Gastroesophageal sphincter (tissue), 4 donors: ENCODE measurements around the gene NCKAP5. TPM values are rescaled to one million over a fixed set of nuclear protein-coding genes. Genes with fewer than 3 reads are reported as not detected.

Source experiments
- ATAC-seq: fragments of 150-250 bp; one replicate; pipeline ENCODE4 v1.9.1; 2016; ENCODE audit warnings: mild to moderate bottlenecking, moderate library complexity
- H3K27ac ChIP-seq, 4 donors: fragments of 200-600 bp; sonication (generic) in 3 of 4; 1 replicate in 3 of 4; 2 replicates in 1 of 4; pipeline ENCODE4 v1.5.1; 2016 to 2019
- H3K27me3 ChIP-seq: fragments of 200-600 bp; sonication (generic); one replicate; pipeline ENCODE4 v1.5.1; 2019
- H3K36me3 ChIP-seq, 2 donors: fragments of 200-600 bp; sonication (generic); one replicate each; pipeline ENCODE4 v1.5.1; 2019; ENCODE audit warnings: control low read depth in 1 of 2
- H3K4me1 ChIP-seq, 3 donors: fragments of 200-600 bp; sonication (generic); 1 replicate in 2 of 3; 2 replicates in 1 of 3; pipeline ENCODE4 v1.5.1; 2016 to 2019; ENCODE audit warnings: control low read depth in 2 of 3
- H3K4me3 ChIP-seq, 2 donors: fragments of 200-600 bp; sonication (generic); one replicate each; pipeline ENCODE4 v1.5.1; 2019; ENCODE audit warnings: mild to moderate bottlenecking in 1 of 2, moderate library complexity in 1 of 2
- H3K9me3 ChIP-seq, 3 donors: fragments of 200-600 bp; sonication (generic); one replicate each; pipeline ENCODE4 v1.5.1; 2017 to 2019; ENCODE audit warnings: control low read depth in 2 of 3
- CTCF ChIP-seq, 4 experiments: fragments of 200-600 bp in 2 of 4; fragments of 450-650 bp in 2 of 4; sonication (generic) in 1 of 4; IDR thresholded peaks; one replicate each; pipeline ENCODE4 v1.5.1; 2017 to 2019; ENCODE audit warnings: antibody characterized with exemption in 4 of 4, mild to moderate bottlenecking in 2 of 4, moderate library complexity in 2 of 4
- EP300 ChIP-seq: sonication (generic); formaldehyde crosslinking; IDR thresholded peaks from one replicate; pipeline ENCODE4 v1.6.1; 2017; ENCODE audit warnings: antibody characterized with exemption, mild to moderate bottlenecking
- POLR2A ChIP-seq, 2 donors: fragments of 450-650 bp; IDR thresholded peaks; one replicate each; pipeline ENCODE4 v1.6.1; 2017; ENCODE audit warnings: antibody characterized with exemption in 2 of 2, mild to moderate bottlenecking in 2 of 2, moderate library complexity in 1 of 2
- POLR2AphosphoS5 ChIP-seq: sonication (generic); formaldehyde crosslinking; IDR thresholded peaks from one replicate; pipeline ENCODE4 v1.6.1; 2017; ENCODE audit warnings: antibody characterized with exemption
- WGBS, 2 donors: methylation state at CpG; one replicate each; pipeline ENCODE4 v1.1.5; 2018; ENCODE audit warnings: low coverage in 1 of 2; 5-methylcytosine and 5-hydroxymethylcytosine counted together
- total RNA-seq, 4 donors: library from RNA; depleted of rRNA; stranded (reverse); fragments of >200 nt; gene quantifications; one replicate each; pipeline ENCODE4 v1.1.0, GENCODE V29; 2016

The NCKAP5 gene
- total RNA-seq, 4 donors from 2014 or later = 0.16 to 0.57 (median 0.33) TPM

- 92 to 100% methylated on average over 1 of the region's 1 CpG for WGBS, 2 donors
- H3K36me3 ChIP-seq = no peaks in the 10 kb centered on the region
- H3K4me1 ChIP-seq = no peaks in the 10 kb centered on the region
- H3K4me3 ChIP-seq = no peak overlapping the region
- no peak for ATAC-seq
- H3K27me3 ChIP-seq = no peaks in the 10 kb centered on the region
- H3K27ac ChIP-seq = no peak overlapping the region
- TF ChIP-seq CTCF (IDR thresholded peaks at IDR 0.05) (no peak), EP300 (no peak), POLR2A (IDR thresholded peaks at IDR 0.05) (no peak), POLR2AphosphoS5 (no peak)
- no peaks in the 10 kb centered on the region for H3K9me3 ChIP-seq
Measured at GRCh38 chr2:132766573-132766972, 801.7 kb downstream of the NCKAP5 start.

DNA sequence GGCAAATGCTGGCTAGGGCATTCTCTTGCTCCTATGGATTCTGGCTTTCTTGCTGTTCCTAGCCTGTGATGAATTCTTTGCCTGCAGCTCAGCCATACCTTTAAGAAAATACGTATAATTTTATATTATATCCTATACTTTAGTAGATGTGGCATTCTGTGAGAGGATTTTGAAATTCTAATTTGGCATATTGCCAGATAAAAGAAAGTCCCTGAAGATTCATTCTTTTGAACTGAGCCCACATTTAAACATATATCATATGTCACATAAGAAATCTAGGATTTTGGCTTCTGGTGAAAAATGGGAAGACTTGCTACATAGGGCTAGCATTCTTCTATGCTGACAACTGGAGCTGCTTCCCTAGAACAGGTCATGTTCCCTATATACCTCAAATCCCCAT is 806.8 kb downstream of the NCKAP5 start:
- WGBS, 2 donors = 43 to 92% methylated on average over 1 of the region's 1 CpG
- no peaks in the 10 kb centered on the region for H3K36me3 ChIP-seq
- no peak overlapping the region for H3K4me3 ChIP-seq
- no peak overlapping the region for H3K27ac ChIP-seq
- TF ChIP-seq POLR2AphosphoS5 (no peak), POLR2A (IDR thresholded peaks at IDR 0.05) (no peak), CTCF (IDR thresholded peaks at IDR 0.05) (no peak), EP300 (no peak)
- H3K27me3 ChIP-seq = no peaks in the 10 kb centered on the region
- H3K4me1 ChIP-seq = no peaks in the 10 kb centered on the region
- H3K9me3 ChIP-seq = peaks cover 0 to 21% (median 0%) of the 10 kb centered on the region in 3 donors
- no peak for ATAC-seq

GRCh38 chr2:132760971-132761370 is 807.3 kb downstream of the NCKAP5 start:
- Histone ChIP-seq H3K36me3 (no peaks in the 10 kb centered on the region), H3K4me1 (no peaks in the 10 kb centered on the region), H3K9me3 (peaks cover 0 to 21% (median 0%) of the 10 kb centered on the region in 3 donors), H3K27me3 (no peaks in the 10 kb centered on the region), H3K27ac (no peak overlapping the region), H3K4me3 (no peak overlapping the region)
- TF ChIP-seq POLR2A (IDR thresholded peaks at IDR 0.05) (no peak), EP300 (no peak), CTCF (IDR thresholded peaks at IDR 0.05) (no peak), POLR2AphosphoS5 (no peak)
- no peak for ATAC-seq
- 42 to 52% methylated on average over 3 to 4 of the region's 4 CpGs for WGBS, 2 donors

DNA sequence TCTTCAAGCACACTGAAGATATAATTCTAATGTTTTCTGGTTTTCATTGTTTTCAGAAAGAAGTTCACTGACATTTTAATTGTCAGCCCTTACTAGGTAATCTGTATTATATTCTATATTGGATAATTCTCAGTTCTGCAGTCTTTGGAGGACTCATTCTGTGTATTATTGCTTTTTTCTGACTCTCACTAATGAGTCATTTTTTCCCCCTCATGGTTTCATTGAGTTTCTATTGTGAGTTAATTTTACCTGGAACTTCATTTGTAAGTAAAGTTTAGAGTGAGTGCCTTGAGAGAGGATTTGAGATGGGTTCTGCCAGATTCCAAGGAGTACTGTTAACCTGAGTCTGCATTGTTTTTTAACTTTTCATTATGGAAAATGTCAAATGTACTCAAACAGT is 807.9 kb downstream of the NCKAP5 start:
- H3K4me3 ChIP-seq = no peak overlapping the region
- no peaks in the 10 kb centered on the region for H3K4me1 ChIP-seq
- no peak overlapping the region for H3K27ac ChIP-seq
- ATAC-seq = no peak
- no peak for TF ChIP-seq CTCF (IDR thresholded peaks at IDR 0.05)
- TF ChIP-seq POLR2A (IDR thresholded peaks at IDR 0.05) = no peak
- TF ChIP-seq POLR2AphosphoS5 = no peak
- TF ChIP-seq EP300 = no peak
- no peaks in the 10 kb centered on the region for H3K27me3 ChIP-seq
- no peaks in the 10 kb centered on the region for H3K36me3 ChIP-seq
- peaks cover 0 to 21% (median 0%) of the 10 kb centered on the region in 3 donors for H3K9me3 ChIP-seq

DNA sequence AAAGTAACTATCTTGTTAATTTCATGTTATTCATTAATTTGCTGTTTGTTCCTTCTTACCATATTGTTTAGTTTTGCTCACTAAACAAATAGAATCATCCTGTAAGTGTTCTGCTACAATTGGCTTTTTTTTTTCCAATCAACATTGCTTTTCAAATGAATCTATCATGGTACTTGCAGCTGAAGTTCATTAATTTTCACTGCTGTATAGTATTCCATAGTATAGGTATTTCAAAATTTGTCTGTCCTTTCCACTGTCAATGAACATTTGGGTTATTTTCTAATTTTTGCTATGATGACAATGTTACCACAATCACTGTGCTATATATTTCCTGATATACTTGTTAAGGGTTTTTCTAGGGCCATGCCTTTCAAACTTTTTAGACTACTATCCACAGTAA is 809.3 kb downstream of the NCKAP5 start:
- no peaks in the 10 kb centered on the region for H3K36me3 ChIP-seq
- TF ChIP-seq POLR2A (IDR thresholded peaks at IDR 0.05) (no peak), POLR2AphosphoS5 (no peak), CTCF (IDR thresholded peaks at IDR 0.05) (no peak), EP300 (no peak)
- H3K27me3 ChIP-seq = no peaks in the 10 kb centered on the region
- no peak for ATAC-seq
- no peaks in the 10 kb centered on the region for H3K4me1 ChIP-seq
- peaks cover 0 to 21% (median 0%) of the 10 kb centered on the region in 3 donors for H3K9me3 ChIP-seq
- no peak overlapping the region for H3K4me3 ChIP-seq
- H3K27ac ChIP-seq = no peak overlapping the region
